Right lobe of liver (tissue), 6 donors: ENCODE results near the gene LRRC72. TPM values are rescaled to one million over a fixed set of nuclear protein-coding genes. Genes with fewer than 3 reads are reported as not detected.

Source experiments
- ATAC-seq, 4 donors: fragments of 200-7000 bp; cut with Tn5 transposase; one replicate each; pipeline ENCODE4 v1.9.1; 2020; ENCODE audit warnings: mild to moderate bottlenecking in 4 of 4, moderate library complexity in 4 of 4
- DNase-seq, 3 donors: peaks; one replicate each; pipeline ENCODE4 v3.0.0-alpha.2; 2020
- H3K27ac ChIP-seq, 3 donors: fragments of 200-600 bp; one replicate each; pipeline ENCODE4 v1.8.0; 2022
- H3K27me3 ChIP-seq, 2 donors: fragments of 200-600 bp; one replicate each; pipeline ENCODE4 v1.8.0; 2022
- H3K36me3 ChIP-seq, 4 donors: fragments of 200-600 bp; sonication (generic) in 1 of 4; one replicate each; pipeline versions ENCODE4 v1.5.1 to v1.8.0; 2017 to 2022; ENCODE audit warnings: control low read depth in 1 of 4
- H3K4me1 ChIP-seq, 4 donors: fragments of 200-600 bp; sonication (generic) in 1 of 4; one replicate each; pipeline versions ENCODE4 v1.5.1 to v1.8.0; 2017 to 2022; ENCODE audit warnings: control low read depth in 1 of 4
- H3K4me3 ChIP-seq, 3 donors: fragments of 200-600 bp; one replicate each; pipeline ENCODE4 v1.8.0; 2022
- H3K9me3 ChIP-seq, 4 donors: fragments of 200-600 bp; sonication (generic) in 1 of 4; one replicate each; pipeline versions ENCODE4 v1.5.1 to v1.8.0; 2017 to 2022; ENCODE audit warnings: control low read depth in 1 of 4
- POLR2A ChIP-seq: fragments of 450-650 bp; IDR thresholded peaks from one replicate; pipeline ENCODE4 v1.6.1; 2017; ENCODE audit warnings: antibody characterized with exemption, mild to moderate bottlenecking
- WGBS: methylation state at CpG from one replicate; pipeline ENCODE4 v1.1.6; 2018; ENCODE audit warnings: low coverage, low lambda C conversion rate; ENCODE audit not compliant: insufficient coverage; ENCODE audit errors: missing lambda C conversion rate; 5-methylcytosine and 5-hydroxymethylcytosine counted together
- intact Hi-C, 2 donors: fragments of 100-400 bp; cut with DNase I; formaldehyde crosslinking; loops; one replicate each; pipeline versions ENCODE4 v1.11.2 to v1.14.1; 2022
- total RNA-seq, 6 experiments: library from RNA; depleted of rRNA in 2 of 6; stranded (reverse); fragments of >200 nt in 2 of 6; fragmentation: NEBNext Ultra II Directional in 3 of 6; extraction: Animal tissue kit (Norgen Biotek cat#: 25700) in 3 of 6; gene quantifications; one replicate each; pipeline versions ENCODE4 v1.1.0 to v1.2.4, GENCODE V29; 2016 to 2023
- TF ChIP-seq, protein P1 (sequence below), 4 donors: fragments of 200-600 bp in 3 of 4; fragments of 450-650 bp in 1 of 4; IDR thresholded peaks; one replicate each; pipeline versions ENCODE4 v1.5.1 to v1.8.0; 2016 to 2022; ENCODE audit warnings: antibody characterized with exemption in 4 of 4, mild to moderate bottlenecking in 2 of 4
- donor health status: DM: no; HTN: yes; CAD: no.
- donor health status: DM: no; HTN: no; CAD: no.
- donor health status: DM: no; HTN: no; CAD: no.
- donor health status: DM: no; HTN: yes; CAD: no.
- donor health status: DM: no; HTN: yes; CAD: no.

LRRC72 gene
- total RNA-seq, 6 experiments from 2014 or later, result not detected

DNA sequence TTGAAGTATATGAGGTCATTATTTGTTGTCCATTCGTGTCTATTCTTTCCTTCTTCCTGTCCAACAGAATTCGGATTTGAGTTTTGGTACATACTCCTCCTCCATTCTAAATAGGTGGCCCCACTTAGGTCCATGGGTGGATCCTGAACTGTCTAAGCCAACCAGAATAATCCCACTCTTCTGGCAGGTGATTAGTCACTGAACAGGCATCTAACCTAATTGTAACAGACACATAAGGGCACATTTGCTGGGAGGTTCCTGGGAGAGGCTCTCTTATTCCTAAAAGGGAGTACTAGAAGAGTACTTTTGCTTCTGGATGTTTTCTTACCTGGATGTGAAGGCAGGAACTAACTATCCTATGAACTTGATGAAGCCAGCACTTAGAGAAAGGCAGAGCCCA, 16.8 kb downstream of the LRRC72 start:
- Histone ChIP-seq H3K4me1 (no peaks in the 10 kb centered on the region), H3K4me3 (no peak overlapping the region), H3K9me3 (no peaks in the 10 kb centered on the region), H3K27ac (no peak overlapping the region), H3K36me3 (no peaks in the 10 kb centered on the region), H3K27me3 (no peaks in the 10 kb centered on the region)
- intact Hi-C loops, result no loop called here
- ATAC-seq (no peak), DNase-seq (no peak)
- TF ChIP-seq, protein P1, sequence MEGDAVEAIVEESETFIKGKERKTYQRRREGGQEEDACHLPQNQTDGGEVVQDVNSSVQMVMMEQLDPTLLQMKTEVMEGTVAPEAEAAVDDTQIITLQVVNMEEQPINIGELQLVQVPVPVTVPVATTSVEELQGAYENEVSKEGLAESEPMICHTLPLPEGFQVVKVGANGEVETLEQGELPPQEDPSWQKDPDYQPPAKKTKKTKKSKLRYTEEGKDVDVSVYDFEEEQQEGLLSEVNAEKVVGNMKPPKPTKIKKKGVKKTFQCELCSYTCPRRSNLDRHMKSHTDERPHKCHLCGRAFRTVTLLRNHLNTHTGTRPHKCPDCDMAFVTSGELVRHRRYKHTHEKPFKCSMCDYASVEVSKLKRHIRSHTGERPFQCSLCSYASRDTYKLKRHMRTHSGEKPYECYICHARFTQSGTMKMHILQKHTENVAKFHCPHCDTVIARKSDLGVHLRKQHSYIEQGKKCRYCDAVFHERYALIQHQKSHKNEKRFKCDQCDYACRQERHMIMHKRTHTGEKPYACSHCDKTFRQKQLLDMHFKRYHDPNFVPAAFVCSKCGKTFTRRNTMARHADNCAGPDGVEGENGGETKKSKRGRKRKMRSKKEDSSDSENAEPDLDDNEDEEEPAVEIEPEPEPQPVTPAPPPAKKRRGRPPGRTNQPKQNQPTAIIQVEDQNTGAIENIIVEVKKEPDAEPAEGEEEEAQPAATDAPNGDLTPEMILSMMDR (IDR thresholded peaks at IDR 0.05), result no peak
- TF ChIP-seq POLR2A, result no peak
- 66% methylated on average over 2 of the region's 2 CpGs for WGBS

DNA sequence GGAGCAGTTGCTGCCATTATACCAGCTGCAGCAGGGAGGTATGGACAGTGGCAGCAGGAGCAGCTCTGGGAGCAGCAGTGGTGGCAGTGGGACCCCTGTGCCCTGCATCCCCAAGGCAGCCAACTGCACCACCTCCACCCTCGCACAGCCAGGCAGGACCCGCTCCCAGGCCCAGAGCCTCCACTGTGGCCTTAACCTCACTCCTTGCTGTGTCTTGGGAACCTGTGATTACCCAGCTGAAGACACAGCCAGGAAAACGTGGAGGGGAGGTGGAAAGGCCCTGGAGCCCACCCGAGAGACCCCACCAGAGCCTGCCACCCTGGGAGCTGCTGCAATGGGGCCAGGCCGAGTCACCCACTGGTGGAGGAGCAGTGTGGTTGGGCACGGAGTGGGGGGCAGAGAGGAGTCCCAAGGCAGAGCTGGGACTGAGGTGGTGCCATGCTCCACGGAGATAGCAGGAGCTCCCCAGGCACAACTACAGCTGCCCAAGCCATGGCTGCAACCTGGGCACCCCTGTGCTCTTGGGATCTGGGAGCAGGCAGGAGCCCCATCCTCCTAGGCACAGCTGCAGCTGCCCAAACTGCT, 20.4 kb downstream of the LRRC72 start:
- DNase-seq (no peak), ATAC-seq (peak in 1 of 4 donors; percentile 44)
- no peaks in the 10 kb centered on the region for H3K4me1 ChIP-seq
- H3K4me3 ChIP-seq, result no peak overlapping the region
- H3K9me3 ChIP-seq, result no peaks in the 10 kb centered on the region
- no peaks in the 10 kb centered on the region for H3K27me3 ChIP-seq
- intact Hi-C loops, result no loop called here
- H3K36me3 ChIP-seq, result no peaks in the 10 kb centered on the region
- no peak for TF ChIP-seq POLR2A
- TF ChIP-seq, protein P1 (IDR thresholded peaks at IDR 0.05), result no peak
- no CpG with 5 or more reads among the region's 7 CpGs for WGBS
- no peak overlapping the region for H3K27ac ChIP-seq

DNA sequence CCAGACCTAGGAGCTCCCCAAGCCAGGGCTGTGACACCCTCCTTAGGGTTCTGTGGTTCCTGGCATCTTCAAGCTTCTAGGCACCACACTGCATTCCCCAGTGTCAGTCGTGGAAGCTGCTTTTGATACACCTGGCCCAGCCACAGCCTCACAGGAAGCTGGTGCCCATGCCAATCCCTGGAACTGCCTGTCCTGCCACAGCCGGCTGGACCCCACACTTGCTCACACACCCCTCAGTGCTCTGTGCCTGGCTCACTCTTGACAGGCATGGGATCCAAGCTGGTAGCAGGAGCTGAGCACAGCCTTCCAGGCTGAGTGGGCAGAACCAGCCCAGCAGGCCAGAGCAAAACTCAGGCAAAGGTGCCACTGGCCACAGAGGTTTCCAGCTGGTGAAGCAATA, 21.8 kb downstream of the LRRC72 start:
- Histone ChIP-seq H3K4me3 (no peak overlapping the region), H3K36me3 (no peaks in the 10 kb centered on the region), H3K27ac (no peak overlapping the region), H3K9me3 (no peaks in the 10 kb centered on the region), H3K27me3 (no peaks in the 10 kb centered on the region), H3K4me1 (no peaks in the 10 kb centered on the region)
- WGBS, result 86% methylated on average over 1 of the region's 2 CpGs
- intact Hi-C loops, result no loop called here
- TF ChIP-seq POLR2A, result no peak
- TF ChIP-seq, protein P1 (IDR thresholded peaks at IDR 0.05), result no peak
- DNase-seq (no peak), ATAC-seq (no peak)

DNA sequence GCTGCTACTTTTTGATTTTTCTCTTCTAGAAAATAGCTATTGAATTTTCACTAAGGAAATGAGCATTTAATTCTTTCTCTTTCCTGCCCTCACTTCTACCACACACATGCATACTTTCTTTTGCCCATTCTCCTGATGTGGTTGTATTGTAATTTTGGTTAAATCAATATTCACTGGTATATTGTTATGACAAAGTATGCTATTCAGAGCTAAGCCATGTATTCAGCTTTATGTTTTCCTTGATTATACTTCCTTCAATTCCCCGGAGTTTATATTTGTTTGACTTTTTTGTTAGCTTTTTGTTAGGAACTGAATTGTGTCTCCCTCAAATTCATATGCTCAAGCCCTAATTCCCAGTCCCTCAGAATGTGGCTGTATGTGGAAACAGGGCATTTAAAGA, 24.0 kb downstream of the LRRC72 start:
- H3K27me3 ChIP-seq, result no peaks in the 10 kb centered on the region
- H3K36me3 ChIP-seq, result no peaks in the 10 kb centered on the region
- no peak for ATAC-seq
- no peak overlapping the region for H3K4me3 ChIP-seq
- intact Hi-C loops, result no loop called here
- H3K9me3 ChIP-seq, result no peaks in the 10 kb centered on the region
- WGBS, result 56% methylated on average over 1 of the region's 1 CpG
- no peak for TF ChIP-seq POLR2A
- TF ChIP-seq, protein P1 (IDR thresholded peaks at IDR 0.05), result no peak
- H3K4me1 ChIP-seq, result no peaks in the 10 kb centered on the region
- H3K27ac ChIP-seq, result no peak overlapping the region
- DNase-seq, result no peak
